CD14-positive monocyte (primary cell): ENCODE data around the gene PRELID3B. TPM values are rescaled to one million over a fixed set of nuclear protein-coding genes. Genes with fewer than 3 reads are reported as not detected.

Source experiments
- DNase-seq, 3 donors: peaks; one replicate each; pipeline ENCODE4 v3.0.0-alpha.2; 2011 to 2022
- H2AFZ ChIP-seq: 2 replicates; pipeline ENCODE4 v1.6.0; 2012; ENCODE audit warnings: mild to moderate bottlenecking, low read depth, low read length, inconsistent platforms; ENCODE audit not compliant: insufficient read depth, poor library complexity, severe bottlenecking
- H3K27ac ChIP-seq, 2 donors: 1 replicate in 1 of 2; 2 replicates in 1 of 2; pipeline ENCODE4 v1.5.1; 2012 to 2013; ENCODE audit warnings: low read length in 2 of 2, control low read depth in 1 of 2, inconsistent platforms in 1 of 2, low read depth in 1 of 2, mild to moderate bottlenecking in 1 of 2
- H3K27me3 ChIP-seq, 2 donors: one replicate each; pipeline versions ENCODE4 v1.6.0 to v1.6.1; 2011 to 2013; ENCODE audit warnings: low read length in 2 of 2; ENCODE audit not compliant: control insufficient read depth in 2 of 2, insufficient read depth in 2 of 2
- H3K36me3 ChIP-seq, 2 donors: replicated peaks in 1 of 2; 1 replicate in 1 of 2; 2 replicates in 1 of 2; pipeline versions ENCODE4 v1.5.1 to v1.6.1; 2012 to 2013; ENCODE audit warnings: low read length in 2 of 2, control low read depth in 1 of 2, inconsistent platforms in 1 of 2, mild to moderate bottlenecking in 1 of 2; ENCODE audit not compliant: insufficient read depth in 2 of 2, control insufficient read depth in 1 of 2
- H3K4me1 ChIP-seq, 2 donors: 1 replicate in 1 of 2; 2 replicates in 1 of 2; pipeline versions ENCODE4 v1.5.1 to v1.6.1; 2012 to 2013; ENCODE audit warnings: low read length in 2 of 2, control low read depth in 1 of 2, inconsistent platforms in 1 of 2, mild to moderate bottlenecking in 1 of 2, moderate library complexity in 1 of 2; ENCODE audit not compliant: insufficient read depth in 2 of 2, control insufficient read depth in 1 of 2
- H3K4me2 ChIP-seq: replicated peaks from 2 replicates; pipeline ENCODE3; 2012; ENCODE audit warnings: low read length, moderate library complexity, mild to moderate bottlenecking; ENCODE audit not compliant: poor library complexity, severe bottlenecking; ENCODE audit errors: extremely low read depth
- H3K4me3 ChIP-seq, 3 experiments: fragments of 200-600 bp in 1 of 3; sonication (generic) in 1 of 3; replicated peaks in 1 of 3; 1 replicate in 2 of 3; 2 replicates in 1 of 3; pipeline ENCODE4 v1.5.1; 2011 to 2013; ENCODE audit warnings: low read length in 3 of 3, mild to moderate bottlenecking in 3 of 3, control low read depth in 2 of 3, low read depth in 2 of 3, inconsistent platforms in 1 of 3, moderate library complexity in 1 of 3
- H3K79me2 ChIP-seq: 2 replicates; pipeline ENCODE4 v1.6.0; 2012; ENCODE audit warnings: mild to moderate bottlenecking, control low read depth, inconsistent platforms, low read length, moderate library complexity; ENCODE audit not compliant: insufficient read depth
- H3K9ac ChIP-seq: 2 replicates; pipeline ENCODE4 v1.6.0; 2017; ENCODE audit warnings: low read length, mild to moderate bottlenecking; ENCODE audit not compliant: insufficient read depth, poor library complexity, severe bottlenecking
- H3K9me3 ChIP-seq, 2 donors: replicated peaks in 1 of 2; 1 replicate in 1 of 2; 2 replicates in 1 of 2; pipeline versions ENCODE4 v1.5.1 to v1.6.1; 2012 to 2013; ENCODE audit warnings: low read length in 2 of 2, control low read depth in 1 of 2; ENCODE audit not compliant: control insufficient read depth in 1 of 2, insufficient read depth in 1 of 2
- H4K20me1 ChIP-seq: 2 replicates; pipeline ENCODE4 v1.6.0; 2012; ENCODE audit warnings: mild to moderate bottlenecking, low read length, control low read depth, moderate library complexity; ENCODE audit not compliant: insufficient read depth
- H3K27ac Mint-ChIP-seq, 7 donors: one replicate each; pipeline ENCODE4 v1.8.0; 2020; ENCODE audit warnings: mild to moderate bottlenecking in 7 of 7, mixed read lengths in 7 of 7, moderate library complexity in 6 of 7, inconsistent platforms in 2 of 7
- H3K27me3 Mint-ChIP-seq, 3 donors: one replicate each; pipeline ENCODE4 v1.8.0; 2021 to 2022; ENCODE audit warnings: low read depth in 3 of 3, mild to moderate bottlenecking in 3 of 3, mixed read lengths in 3 of 3, moderate library complexity in 3 of 3, inconsistent platforms in 1 of 3
- H3K36me3 Mint-ChIP-seq, 2 donors: one replicate each; pipeline ENCODE4 v1.8.0; 2020; ENCODE audit warnings: mixed read lengths in 2 of 2, inconsistent platforms in 1 of 2, mild to moderate bottlenecking in 1 of 2
- H3K4me1 Mint-ChIP-seq: one replicate; pipeline ENCODE4 v1.8.0; 2020; ENCODE audit warnings: mild to moderate bottlenecking, mixed read lengths
- H3K4me3 Mint-ChIP-seq, 2 donors: one replicate each; pipeline ENCODE4 v1.8.0; 2020; ENCODE audit warnings: mild to moderate bottlenecking in 2 of 2, mixed read lengths in 2 of 2, moderate library complexity in 1 of 2
- H3K9me3 Mint-ChIP-seq, 7 donors: one replicate each; pipeline ENCODE4 v1.8.0; 2020 to 2022; ENCODE audit warnings: mixed read lengths in 7 of 7, mild to moderate bottlenecking in 6 of 7, moderate library complexity in 6 of 7, inconsistent platforms in 2 of 7
- WGBS: methylation state at CpG from one replicate; pipeline ENCODE4 v1.1.5; 2013; ENCODE audit warnings: missing lambda C conversion rate; ENCODE audit not compliant: insufficient coverage; 5-methylcytosine and 5-hydroxymethylcytosine counted together
- intact Hi-C, 2 donors: fragments of 100-400 bp; cut with micrococcal nuclease; formaldehyde crosslinking; loops; one replicate each; pipeline versions ENCODE4 v1.15.0 to v1.15.1; 2023
- polyA plus RNA-seq, 3 donors: library from polyadenylated mRNA; depleted of rRNA in 1 of 3; unstranded in 2 of 3; stranded (reverse) in 1 of 3; fragments of 300-500 nt in 2 of 3; fragments of >200 nt in 1 of 3; fragmentation: Illumina TruSeq in 2 of 3; gene quantifications; 1 replicate in 2 of 3; 2 replicates in 1 of 3; pipeline ENCODE4 v1.2.3, GENCODE V29; 2012 to 2021
- TF ChIP-seq, protein P1 (sequence below): fragments of 200-600 bp; IDR thresholded peaks from one replicate; pipeline ENCODE4 v1.8.0; 2022; ENCODE audit warnings: antibody characterized with exemption, mild to moderate bottlenecking

Gene PRELID3B
- polyA plus RNA-seq, 3 donors, result 16.9 to 21.0 (median 20.1) TPM

DNA sequence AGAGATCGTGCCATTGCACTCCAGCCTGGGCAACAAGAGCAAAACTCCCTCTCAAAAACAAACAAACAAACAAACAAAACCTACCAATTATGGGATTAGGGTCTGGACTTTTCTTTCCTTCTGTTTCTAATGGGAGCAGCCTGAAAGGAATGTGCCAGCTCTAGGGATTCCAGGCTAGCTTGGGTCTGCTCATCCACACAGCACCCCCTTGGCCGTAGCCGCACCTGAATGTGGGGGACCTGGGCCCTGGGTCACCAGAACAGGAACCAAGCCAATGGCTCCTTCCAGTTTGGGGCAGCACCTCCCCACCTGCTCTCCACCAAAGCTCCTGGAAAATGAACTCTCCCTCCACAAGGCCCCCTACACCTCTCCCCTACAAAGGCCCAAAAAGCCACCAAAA is 42.3 kb downstream of the PRELID3B start:
- Mint-ChIP-seq H3K27ac (peak overlapping the region; percentile 53 to 85 (median 67)), H3K4me1 (peaks cover 39% of the 10 kb centered on the region), H3K27me3 (no peaks in the 10 kb centered on the region), H3K9me3 (peaks cover 0 to 1% (median 0%) of the 10 kb centered on the region in 7 donors), H3K4me3 (no peak overlapping the region), H3K36me3 (peaks cover 79 to 92% of the 10 kb centered on the region in 2 donors)
- no peak overlapping the region for H3K9ac ChIP-seq
- no peak overlapping the region for H3K4me3 ChIP-seq
- H3K27ac ChIP-seq, result no peak overlapping the region
- peaks cover 98% of the 10 kb centered on the region for H4K20me1 ChIP-seq
- no peaks in the 10 kb centered on the region for H3K9me3 ChIP-seq
- 0% methylated on average over 1 of the region's 3 CpGs for WGBS
- intact Hi-C loops, result loop anchor here in 1 of 2 donors (10.0 kb wide), 1 partner anchor 116 kb away; no protein-coding TSS in a partner anchor
- H2AFZ ChIP-seq, result no peak overlapping the region
- H3K4me2 ChIP-seq, result no peak overlapping the region
- no peaks in the 10 kb centered on the region for H3K27me3 ChIP-seq
- TF ChIP-seq, protein P1, sequence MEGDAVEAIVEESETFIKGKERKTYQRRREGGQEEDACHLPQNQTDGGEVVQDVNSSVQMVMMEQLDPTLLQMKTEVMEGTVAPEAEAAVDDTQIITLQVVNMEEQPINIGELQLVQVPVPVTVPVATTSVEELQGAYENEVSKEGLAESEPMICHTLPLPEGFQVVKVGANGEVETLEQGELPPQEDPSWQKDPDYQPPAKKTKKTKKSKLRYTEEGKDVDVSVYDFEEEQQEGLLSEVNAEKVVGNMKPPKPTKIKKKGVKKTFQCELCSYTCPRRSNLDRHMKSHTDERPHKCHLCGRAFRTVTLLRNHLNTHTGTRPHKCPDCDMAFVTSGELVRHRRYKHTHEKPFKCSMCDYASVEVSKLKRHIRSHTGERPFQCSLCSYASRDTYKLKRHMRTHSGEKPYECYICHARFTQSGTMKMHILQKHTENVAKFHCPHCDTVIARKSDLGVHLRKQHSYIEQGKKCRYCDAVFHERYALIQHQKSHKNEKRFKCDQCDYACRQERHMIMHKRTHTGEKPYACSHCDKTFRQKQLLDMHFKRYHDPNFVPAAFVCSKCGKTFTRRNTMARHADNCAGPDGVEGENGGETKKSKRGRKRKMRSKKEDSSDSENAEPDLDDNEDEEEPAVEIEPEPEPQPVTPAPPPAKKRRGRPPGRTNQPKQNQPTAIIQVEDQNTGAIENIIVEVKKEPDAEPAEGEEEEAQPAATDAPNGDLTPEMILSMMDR, result no peak
- peaks cover 91% of the 10 kb centered on the region for H3K79me2 ChIP-seq
- peaks cover 85 to 88% of the 10 kb centered on the region in 2 donors for H3K36me3 ChIP-seq
- peaks cover 25 to 38% of the 10 kb centered on the region in 2 donors for H3K4me1 ChIP-seq
- no peak for DNase-seq

DNA sequence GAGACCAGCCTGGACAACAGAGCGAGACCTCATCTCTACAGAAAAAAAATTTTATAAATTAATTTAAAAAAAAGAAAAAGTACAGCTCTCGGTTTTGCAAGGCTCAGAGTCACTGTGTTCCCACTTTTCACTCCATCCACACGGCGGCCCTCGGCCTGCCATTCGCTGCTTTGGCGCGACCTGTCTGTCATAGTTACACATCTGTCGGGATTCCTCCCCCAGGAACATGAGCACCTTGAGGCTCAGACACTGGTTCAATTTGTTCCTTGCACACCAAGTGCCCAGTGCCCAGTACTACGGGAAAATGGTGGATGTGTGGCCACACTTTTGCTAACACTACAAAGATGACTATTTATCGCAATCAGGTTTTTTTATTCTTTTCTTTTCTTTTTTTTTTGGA is 43.9 kb downstream of the PRELID3B start:
- Mint-ChIP-seq H3K9me3 (peaks cover 0 to 1% (median 0%) of the 10 kb centered on the region in 7 donors), H3K4me3 (no peak overlapping the region), H3K4me1 (peaks cover 27% of the 10 kb centered on the region), H3K27me3 (peaks cover 0 to 3% (median 0%) of the 10 kb centered on the region in 3 donors), H3K27ac (peak overlapping the region in 5 of 7 donors; percentile 30 to 64 (median 43)), H3K36me3 (peaks cover 86 to 100% of the 10 kb centered on the region in 2 donors)
- Histone ChIP-seq H3K27me3 (no peaks in the 10 kb centered on the region), H3K4me3 (no peak overlapping the region), H3K4me2 (no peak overlapping the region), H3K9me3 (no peaks in the 10 kb centered on the region), H3K79me2 (peaks cover 77% of the 10 kb centered on the region), H4K20me1 (peaks cover 99% of the 10 kb centered on the region), H3K9ac (no peak overlapping the region), H2AFZ (no peak overlapping the region), H3K4me1 (peaks cover 17 to 22% of the 10 kb centered on the region in 2 donors), H3K27ac (no peak overlapping the region), H3K36me3 (peaks cover 94 to 99% of the 10 kb centered on the region in 2 donors)
- intact Hi-C loops, result no loop called here
- 85% methylated on average over 7 of the region's 11 CpGs for WGBS
- TF ChIP-seq, protein P1, result no peak
- no peak for DNase-seq
